Inflammatory macrophage treated with lipopolysaccharide for 4 hours (primary cell): ENCODE data around the gene IL1RAPL1.
"Not testable (repeated sequence)": the region's sequence is repeated elsewhere in the genome, so short reads cannot be mapped to it uniquely, and the experiment has no call there.

Experiments used
- DNase-seq: peaks from one replicate; pipeline ENCODE4 v3.0.0-alpha.2; 2020

Gene IL1RAPL1

DNA sequence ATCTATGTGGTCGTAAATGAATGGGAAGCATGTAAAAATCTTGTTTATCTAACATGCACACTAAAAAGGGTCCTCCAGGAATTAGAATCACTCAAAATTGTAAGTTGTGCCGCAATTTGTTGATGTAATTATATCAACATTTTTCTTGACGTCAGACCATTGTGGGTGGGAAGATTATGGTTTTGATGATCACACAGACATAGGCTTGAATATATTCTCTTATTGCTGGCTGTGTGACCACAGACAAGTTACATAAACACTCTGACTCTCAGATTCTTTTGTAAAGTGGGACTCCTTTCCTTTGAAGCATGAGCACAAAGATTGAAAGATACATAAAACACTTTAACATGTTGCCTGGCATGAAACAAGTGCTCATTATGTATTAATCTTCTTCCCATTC, 51.5 kb downstream of the IL1RAPL1 start:
- DNase-seq = no peak

DNA sequence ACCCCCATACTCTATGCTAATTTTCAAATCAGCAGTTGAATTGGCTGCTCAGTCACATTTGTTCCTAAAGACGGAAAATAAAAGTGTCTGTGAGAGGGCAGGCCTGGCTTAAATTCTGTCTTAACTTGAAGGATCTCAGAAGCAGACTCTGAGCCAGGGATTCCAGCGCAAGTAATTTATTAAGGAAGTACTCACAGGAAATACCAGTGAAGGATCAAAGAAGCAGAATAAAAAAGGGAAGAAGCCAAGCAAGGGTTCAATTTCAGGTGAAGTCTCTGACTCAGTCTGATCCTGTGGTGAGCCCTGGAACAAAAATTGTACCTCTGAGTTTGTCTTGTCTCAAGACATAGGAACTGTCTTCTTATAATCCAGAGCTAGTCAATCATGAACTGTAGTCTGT, 52.2 kb downstream of the IL1RAPL1 start:
- no peak for DNase-seq

DNA sequence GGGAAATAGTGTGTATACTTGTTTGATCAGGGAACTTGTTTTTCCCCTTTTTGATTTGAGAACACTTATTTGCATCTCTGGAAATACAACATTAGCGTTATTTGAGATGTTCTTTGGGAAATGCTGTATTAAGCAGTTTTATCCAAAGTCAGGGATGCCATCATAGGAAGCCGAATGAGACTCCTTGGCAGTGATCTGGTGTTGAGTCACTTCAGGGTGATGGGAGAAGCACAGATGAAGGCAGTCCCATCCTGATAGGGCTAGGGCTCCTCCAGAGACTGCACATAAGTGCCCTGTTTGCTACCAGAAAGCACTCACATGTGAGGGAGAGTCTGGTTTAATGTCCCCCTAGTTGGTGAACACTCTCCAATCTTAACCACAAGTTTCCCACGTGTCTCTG, 62.3 kb downstream of the IL1RAPL1 start:
- DNase-seq = no peak

DNA sequence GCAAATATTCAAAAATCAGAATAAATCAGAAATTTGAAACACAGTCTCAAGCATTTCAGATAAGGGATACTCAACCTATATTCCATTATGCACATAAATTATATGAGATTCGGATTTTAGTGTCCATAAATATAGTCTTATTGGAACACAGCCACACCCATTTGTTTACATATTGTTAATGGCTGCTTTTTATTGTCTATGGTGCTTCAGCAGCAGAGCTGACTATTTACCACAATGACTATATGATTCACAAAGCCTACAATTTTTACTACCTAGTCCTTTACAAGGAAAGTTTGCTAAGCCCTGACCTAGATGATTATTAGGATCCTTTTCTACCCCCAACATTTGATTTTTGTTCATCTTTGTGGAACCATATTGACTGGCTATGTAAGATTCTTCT, 63.9 kb downstream of the IL1RAPL1 start:
- no peak for DNase-seq

DNA sequence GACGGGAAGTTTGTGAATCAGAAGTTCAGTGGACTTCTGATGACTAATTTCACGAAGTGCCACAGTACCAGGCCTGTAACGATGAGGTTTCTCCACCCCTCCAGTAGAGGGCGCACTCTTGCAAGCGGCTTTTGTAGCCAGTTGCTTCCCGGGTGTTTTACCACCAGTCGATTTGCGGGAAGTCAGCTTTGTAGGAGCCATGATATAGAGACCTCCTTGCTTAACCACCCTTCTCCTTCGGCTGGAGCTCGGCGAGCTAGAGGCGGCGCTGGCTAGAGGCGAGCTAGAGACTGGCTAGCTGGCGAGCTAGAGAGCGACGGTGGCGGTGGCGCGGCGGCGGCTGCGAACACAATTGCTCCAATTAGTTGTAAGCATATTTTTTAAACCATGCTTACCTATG, 72.0 kb downstream of the IL1RAPL1 start:
- no peak for DNase-seq

DNA sequence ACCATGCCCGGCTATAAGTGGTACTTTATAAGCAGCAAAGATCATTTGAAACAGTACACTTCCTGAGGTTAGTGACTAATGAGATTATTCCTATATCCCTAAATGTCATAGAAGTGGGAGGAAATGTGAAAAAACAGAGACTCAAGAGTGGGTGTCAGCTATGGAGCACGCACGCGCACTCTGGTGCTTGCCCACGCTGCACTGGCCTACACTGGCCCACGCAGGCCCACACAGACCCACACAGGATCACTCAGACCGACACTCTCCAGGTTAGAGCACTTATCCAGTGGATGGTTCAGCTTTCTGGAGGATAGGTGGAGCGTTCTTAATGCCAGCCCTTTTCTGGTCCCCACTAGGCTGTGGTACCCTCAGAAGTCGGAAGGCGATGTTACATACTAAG, 78.5 kb downstream of the IL1RAPL1 start:
- DNase-seq = no peak

DNA sequence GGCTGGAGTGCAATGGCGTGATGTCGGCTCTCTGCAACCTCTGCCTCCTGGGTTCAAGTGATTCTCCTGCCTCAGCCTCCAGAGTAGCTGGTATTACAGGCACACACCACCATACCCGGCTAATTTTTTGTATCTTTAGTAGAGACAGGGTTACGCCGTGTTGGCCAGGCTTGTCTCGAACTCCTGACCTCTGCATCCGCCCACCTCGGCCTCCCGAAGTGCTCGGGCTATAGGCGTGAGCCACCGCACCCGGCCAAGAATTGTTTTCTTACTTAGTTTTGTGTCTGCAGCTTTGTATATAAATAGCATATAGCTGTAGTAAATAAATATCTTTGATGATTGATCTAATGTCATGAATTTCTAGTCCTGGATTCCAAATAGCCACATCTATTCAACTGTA, 81.1 kb downstream of the IL1RAPL1 start:
- no peak for DNase-seq

DNA sequence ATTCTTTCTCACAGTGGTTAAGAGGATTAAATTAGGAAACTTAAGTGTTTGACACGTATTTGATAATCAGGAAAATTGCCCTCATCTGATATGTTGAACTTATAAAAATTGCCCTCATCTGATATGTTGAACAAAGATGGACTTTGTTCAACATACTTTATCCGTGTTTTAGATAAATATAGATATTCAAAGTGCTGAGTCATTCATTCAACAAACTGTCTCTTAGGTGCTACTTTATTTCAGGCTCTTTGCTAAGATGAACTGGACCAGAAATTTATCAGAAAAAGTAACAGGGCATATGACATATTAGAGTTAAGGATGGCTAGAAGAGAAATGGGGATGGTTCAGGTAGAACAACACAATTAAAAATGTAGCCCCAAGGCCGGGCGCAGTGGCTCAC, 81.7 kb downstream of the IL1RAPL1 start:
- no peak for DNase-seq

DNA sequence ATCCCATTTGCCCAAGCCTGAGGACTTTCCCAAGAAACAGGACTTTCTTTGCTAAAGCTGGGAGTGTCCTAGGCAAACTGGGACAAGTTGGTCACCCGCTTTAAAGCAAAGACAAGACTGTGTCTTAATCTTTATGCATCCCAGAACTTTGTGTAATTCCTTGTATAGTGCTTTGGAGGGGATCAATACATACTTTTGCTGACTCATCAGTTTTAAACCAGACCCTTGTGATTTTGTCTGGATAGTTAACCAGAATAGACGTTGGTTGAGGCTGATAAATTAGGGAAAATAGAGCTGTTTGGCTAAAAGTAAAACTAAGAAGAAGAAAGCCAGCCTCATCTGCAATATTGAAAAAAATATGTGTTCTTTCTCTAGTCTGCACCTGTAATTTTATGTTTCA, 82.8 kb downstream of the IL1RAPL1 start:
- DNase-seq = no peak

DNA sequence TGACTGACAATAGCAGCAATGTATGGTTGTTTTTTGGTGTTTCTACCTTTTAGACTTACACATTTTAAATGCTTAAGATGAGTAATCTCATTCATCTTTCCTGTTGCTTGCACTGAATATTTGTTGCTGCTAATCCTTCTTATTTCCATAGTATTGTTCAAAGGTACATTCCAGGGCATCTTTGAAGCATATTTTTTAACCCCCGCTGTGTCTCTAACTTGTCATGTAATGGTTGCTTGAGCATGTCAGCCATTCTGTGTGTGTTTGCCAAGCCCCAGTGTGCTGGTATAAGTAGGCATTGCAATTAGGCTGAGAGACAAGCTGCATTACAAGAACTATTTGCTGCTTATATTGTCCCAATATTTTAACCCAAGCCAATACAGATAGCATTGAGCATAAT, 87.9 kb downstream of the IL1RAPL1 start:
- DNase-seq = no peak

DNA sequence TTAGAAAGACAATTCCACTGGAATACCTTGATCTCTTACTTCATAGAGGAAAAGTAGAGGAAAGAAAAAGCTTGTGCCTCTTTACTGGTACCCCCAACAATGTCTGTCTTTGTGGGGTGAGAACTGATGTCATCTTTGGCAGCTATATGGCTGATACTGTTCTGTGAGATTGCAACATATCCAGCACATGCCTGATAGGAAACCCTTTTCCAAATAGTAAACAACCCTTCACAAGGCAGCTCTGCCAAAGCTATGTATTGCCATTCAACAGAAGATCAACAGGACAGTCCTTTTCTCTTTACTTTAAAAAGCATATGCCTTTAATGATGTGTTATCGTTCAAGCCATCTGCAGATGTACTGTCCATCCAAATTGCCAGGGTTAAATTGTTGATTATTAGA, 105.9 kb downstream of the IL1RAPL1 start:
- DNase-seq = no peak

DNA sequence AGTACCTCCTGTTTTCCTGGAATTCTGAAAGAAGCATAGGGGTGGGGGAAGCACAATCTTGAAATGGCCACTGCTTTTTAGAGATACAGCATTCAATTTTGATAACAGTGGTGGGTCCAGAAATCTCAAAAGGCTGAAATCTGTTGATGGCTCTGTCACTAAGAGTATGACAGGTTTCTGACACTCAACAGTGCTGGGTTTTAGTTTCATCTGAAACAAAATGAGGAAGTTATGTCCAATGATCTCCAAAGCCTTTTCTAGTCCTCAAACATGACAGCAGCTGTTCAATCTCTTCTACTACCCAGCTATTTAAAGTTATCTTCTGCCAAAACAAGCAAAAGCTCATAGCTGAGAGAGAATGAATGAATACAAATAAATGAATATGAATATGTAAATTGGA, 110.5 kb downstream of the IL1RAPL1 start:
- no peak for DNase-seq

DNA sequence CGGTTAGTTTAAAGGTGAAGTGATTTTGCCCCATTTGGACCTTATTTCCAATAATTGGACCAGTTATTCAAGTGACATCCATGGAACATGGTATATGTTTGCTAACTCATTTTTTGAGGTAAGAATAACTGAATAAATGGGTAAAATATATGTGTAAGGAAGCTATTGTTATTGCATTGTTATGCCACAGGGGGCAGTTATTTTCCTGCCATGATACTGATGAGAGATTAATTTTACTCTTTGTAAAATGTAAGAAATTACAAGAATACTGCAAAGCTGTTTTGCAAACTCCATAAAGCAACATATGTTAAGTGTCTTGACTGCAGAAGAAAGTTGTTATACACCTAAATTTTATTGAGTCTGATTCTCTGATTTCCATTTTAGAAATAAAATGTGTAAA, 114.0 kb downstream of the IL1RAPL1 start:
- no peak for DNase-seq

DNA sequence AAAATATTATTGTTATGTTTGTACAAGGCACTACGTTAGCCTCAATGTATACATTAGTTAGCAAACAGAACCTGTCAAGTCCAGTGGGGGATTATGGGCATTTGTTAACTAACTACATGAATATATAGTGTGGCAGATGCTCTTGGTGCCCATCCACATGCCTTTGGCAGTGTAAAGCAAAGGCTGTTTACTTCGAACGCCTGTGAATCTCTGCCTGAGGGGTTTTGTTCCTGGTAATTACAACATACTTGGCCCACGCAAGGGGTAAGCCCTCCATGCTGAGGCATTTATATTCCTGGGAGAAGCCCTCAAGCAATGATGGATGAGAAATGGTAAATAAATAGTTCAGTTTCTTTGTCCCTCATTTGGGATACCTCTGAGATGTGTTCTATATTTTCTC, 119.7 kb downstream of the IL1RAPL1 start:
- DNase-seq = no peak

DNA sequence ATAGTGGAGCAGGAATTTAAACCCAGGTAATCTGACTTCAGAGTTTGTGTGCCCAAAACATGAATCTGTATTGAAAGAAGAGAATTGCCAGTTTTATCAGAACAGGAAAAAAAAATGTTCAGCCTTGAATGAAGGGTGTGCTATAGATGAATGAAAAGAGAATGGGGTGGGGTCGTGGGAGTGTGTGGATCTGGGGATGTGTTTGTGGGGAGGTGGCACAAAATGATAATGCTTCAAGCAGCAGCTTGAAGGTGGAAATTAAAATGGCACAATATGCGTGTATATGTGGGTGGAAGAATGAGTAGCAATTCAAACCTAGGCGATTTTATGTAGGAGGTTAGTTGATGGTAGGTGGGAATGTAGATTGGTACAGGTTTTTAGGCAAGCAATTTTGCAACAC, 122.2 kb downstream of the IL1RAPL1 start:
- DNase-seq = no peak

DNA sequence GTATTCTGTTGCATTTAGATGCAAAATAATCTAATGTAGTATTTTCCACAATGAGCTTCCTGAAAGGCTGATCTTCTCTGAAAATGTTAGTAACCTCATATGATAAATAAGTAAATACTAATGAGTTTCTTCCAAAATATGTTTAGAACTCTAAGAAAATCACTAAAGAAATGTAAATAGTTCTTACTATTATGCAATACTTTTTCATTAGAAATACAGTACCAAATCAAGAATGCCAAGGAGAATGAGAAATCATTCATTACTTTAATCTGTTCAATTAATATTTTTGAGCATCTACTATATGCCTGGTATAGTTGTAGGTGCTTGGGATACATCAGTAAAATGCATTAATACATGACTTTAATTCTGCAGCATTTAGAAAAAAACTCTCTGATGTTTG, 130.6 kb downstream of the IL1RAPL1 start:
- no peak for DNase-seq

DNA sequence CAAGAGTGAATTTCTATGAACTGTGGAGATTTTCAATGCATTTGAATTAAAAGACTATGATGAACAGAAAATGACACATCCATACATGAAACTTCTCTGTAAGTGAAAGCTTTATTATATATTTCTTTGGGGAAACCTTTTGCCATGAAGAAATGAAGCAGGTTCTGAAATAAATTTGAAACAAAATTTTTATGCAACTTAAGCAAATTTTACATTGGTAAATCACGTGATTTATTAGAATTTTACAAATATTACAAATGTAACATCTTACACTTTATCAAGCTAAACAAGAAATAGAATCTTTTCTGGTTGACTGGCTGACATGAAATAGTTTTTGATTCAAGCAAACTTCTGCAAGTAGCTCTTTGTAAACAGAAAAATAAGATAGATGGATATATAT, 131.2 kb downstream of the IL1RAPL1 start:
- no peak for DNase-seq

DNA sequence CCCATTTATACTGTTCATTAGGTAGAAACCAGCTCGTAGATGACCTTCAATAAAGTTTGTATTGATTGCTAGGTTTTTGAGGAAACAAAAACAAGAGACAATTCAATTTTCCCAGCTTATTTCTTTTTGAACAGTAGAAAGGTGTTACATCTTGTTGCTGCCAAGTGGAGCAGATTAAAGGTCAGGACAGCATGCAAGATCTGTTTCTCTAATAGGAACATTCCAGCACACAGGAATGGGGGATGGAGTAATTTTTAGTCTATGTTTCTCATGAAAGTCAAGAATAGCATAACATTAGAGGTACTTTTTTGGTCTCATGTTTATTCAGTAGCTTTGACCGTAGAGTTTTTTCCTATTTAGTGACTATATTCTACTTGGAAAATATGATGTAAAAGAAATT, 132.4 kb downstream of the IL1RAPL1 start:
- no peak for DNase-seq

DNA sequence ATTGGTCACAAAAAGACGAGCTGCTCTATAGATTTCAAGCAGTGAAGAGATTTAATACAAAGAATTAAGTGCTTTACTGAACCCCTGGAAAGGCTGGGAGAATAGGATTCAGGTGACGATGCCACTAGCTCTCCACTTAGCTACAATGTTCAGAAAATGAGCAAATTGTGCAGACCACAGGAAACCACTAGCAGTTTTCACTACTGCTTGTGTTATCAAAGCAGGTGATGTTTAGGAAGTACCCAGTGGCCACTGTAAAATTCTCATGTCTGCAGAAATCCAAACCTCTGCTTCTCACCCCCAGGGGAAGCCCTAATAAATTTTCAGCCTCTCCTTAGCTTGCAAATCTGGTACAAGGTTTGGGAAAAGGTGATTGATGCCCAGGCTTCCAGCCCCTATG, 165.1 kb downstream of the IL1RAPL1 start:
- no peak for DNase-seq

DNA sequence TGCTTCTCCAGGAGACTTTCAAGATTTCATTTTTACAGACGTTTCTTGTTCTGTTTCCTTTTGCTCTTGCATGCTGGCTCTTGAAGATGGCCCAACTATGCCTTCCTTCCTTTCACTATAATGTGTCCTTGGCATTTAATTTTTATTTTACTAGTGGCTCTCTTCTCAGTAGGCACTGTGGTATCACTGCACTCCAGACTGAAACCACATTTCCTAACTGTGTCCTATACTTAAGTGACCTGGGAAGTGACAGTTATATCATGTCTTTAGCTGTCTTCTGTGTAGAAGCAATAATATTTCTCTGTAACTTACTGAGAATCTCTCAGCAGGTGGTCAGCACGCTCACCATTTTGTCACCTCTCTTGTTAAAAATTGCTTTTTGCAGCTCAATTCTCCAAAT, 168.9 kb downstream of the IL1RAPL1 start:
- DNase-seq = no peak

DNA sequence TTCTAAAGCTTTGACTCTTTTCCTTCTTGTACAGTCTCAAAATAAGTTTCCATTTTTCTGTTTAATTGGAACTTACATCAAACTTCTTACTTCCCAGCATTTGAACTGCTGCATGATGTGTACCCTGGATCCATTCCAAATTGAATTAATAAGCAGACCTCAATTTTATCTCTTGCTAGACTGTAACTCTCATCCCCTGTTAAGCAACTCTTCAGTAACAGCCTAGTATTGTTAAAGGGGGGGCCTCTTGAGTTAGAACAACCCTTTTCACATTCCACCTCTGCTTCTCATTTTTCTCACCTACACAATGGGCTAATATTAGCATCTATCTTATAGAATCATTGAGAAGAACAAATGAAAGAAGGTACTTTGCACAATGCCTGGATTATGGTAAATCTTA, 169.4 kb downstream of the IL1RAPL1 start:
- DNase-seq = no peak

DNA sequence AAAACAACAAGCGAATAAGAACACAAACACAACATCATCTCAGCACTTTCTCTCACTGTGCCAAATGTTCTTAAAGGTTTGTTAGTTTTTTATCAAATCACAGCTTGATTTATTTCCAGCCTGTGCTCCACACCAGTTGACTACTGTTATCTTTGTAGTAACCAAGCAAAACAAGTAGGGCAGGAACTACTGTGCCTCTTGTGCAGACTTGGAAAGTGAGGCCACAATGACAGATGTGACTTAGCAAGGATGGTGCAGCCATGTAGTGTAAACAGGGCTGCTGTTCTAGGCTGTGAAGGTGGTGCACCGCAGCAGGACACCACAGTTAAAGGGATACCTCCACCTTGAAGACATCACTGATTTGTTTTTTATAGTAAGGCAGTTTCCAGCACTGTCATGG, 170.0 kb downstream of the IL1RAPL1 start:
- no peak for DNase-seq

DNA sequence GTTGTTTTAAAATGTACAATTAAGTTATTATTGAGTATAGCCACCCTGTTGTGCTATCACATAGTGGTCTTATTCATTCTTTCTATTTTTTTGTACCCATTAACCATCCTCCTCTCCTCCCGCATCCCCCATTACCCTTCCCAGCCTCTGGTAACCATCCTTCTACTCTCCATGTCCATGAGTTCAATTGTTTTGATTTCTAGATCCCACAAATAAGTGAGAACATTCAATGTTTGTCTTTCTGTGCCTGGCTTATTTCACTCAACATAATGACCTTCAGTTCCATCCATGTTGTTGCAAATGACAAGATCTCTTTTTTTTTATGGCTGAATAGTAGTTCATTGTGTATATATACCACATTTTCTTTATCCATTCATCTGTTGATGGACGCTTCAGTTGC, 179.3 kb downstream of the IL1RAPL1 start:
- not testable (repeated sequence) for DNase-seq

DNA sequence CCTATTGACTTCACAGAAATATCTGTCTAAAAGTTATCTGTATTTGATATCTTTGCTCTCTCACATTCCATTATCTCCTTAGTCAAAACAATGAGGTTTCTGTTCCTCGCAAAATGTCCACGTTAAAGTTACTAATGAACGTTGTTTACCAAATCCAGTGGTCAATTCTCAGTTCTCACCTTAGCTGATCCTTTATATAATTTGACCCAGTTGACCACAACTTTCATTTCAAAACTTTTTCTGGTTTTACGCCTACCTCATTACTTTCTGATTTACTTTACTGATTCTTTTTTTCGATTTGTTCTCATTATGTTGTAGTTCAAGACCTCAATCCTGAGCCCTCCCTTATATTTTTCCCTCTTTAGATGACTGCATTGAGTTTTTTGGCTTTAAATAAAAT, 186.6 kb downstream of the IL1RAPL1 start:
- no peak for DNase-seq

DNA sequence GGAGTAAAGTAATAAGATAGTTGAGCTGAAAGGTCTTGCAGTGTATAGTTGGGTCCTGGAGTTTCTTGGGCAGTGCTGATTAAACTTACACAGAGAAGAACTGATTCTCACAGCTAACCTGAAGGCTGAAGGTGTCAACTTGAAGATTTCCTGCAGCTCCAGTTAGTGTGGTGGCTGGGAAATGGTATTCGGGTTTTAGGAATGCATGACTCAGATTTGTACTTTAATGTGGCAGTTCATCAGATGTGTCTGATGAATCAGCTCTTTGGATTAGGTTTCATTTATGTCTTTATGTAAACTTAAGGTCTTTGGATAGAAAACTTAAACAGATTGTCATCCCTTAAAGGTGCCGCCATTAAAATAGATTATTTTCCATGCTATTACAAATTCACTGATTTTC, 200.0 kb downstream of the IL1RAPL1 start:
- DNase-seq = no peak

DNA sequence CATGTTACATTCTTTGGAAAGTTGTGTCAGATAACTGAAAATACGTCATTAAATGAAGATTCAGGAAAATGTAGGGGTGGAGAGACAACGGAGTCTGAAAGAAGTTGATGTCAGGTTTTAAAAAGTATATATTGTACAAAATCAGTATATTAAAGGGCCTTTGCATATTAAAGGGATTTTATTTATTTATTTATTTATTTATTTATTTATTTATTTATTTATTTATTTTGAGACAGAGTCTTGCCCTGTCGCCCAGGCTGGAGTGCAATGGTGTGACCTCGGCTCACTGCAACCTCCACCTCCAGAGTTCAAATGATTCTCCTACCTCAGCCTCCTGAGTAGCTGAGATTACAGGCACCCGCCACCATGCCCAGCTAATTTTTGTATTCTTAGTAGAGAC, 213.4 kb downstream of the IL1RAPL1 start:
- not testable (repeated sequence) for DNase-seq
